Airway epithelial cell (primary cell): Measurements from ENCODE around the gene ACO2. TPM values are rescaled to one million over a fixed set of nuclear protein-coding genes. Genes with fewer than 3 reads are reported as not detected.

ENCODE experiments used
- total RNA-seq: library from RNA; depleted of rRNA; stranded (reverse); fragments of >200 nt; gene quantifications from 2 replicates; pipeline ENCODE4 v1.2.3, GENCODE V29; 2015

Gene ACO2
- 83.1 and 104 TPM in 2 replicates for total RNA-seq

GRCh38 chr22:41468381-41469217, at the start of gene ACO2, which contains the start of gene PHF5A:
TSS of gene ACO2 (plus strand) at chr22:41469117. CDS start at chr22:41469147, 30 bp downstream.
TSS of gene PHF5A (minus strand) at chr22:41468692. CDS start at chr22:41468653, 39 bp downstream.

GRCh38 chr22:41446639-41447434, 22.1 kb upstream of the ACO2 start, which contains the start of gene TOB2:
TSS of gene TOB2 (minus strand) at chr22:41446801. CDS start at chr22:41437345, 9,456 bp downstream.

GRCh38 chr22:41543854-41544670, 75.1 kb downstream of the ACO2 start, which contains the start of gene POLR3H:
TSS of gene POLR3H (minus strand) at chr22:41544470. CDS start at chr22:41544101, 369 bp downstream.

Other genes starting within 250 kb of the ACO2 start
- gene CHADL, start 228.2 kb upstream of the ACO2 start, total RNA-seq: 2.1 and 3.9 TPM in 2 replicates
- 150 and 153 TPM in 2 replicates for gene RANGAP1, start 182.9 kb upstream of the ACO2 start, total RNA-seq
- gene ZC3H7B, start 167.6 kb upstream of the ACO2 start, total RNA-seq: 34.7 and 39.1 TPM in 2 replicates
- 5.4 and 7.6 TPM in 2 replicates for gene TEF, start 87.2 kb upstream of the ACO2 start, total RNA-seq
- gene TOB2, start 22.3 kb upstream of the ACO2 start, total RNA-seq: 19.7 and 31.9 TPM in 2 replicates
- 42.9 and 62.2 TPM in 2 replicates for gene PHF5A, start 425 bp upstream of the ACO2 start, total RNA-seq
- gene POLR3H, start 75.4 kb downstream of the ACO2 start, total RNA-seq: 11.4 and 13.8 TPM in 2 replicates
- gene CSDC2, start 91.9 kb downstream of the ACO2 start, total RNA-seq: 0.07 TPM in 1 of 2 replicates, not detected in the other
- gene PMM1, start 120.7 kb downstream of the ACO2 start, total RNA-seq: 48.1 and 48.8 TPM in 2 replicates
- 25.2 and 94.4 TPM in 2 replicates for gene DESI1, start 151.9 kb downstream of the ACO2 start, total RNA-seq
- gene XRCC6, start 152.2 kb downstream of the ACO2 start, total RNA-seq: 371 and 399 TPM in 2 replicates
- gene SNU13, start 219.8 kb downstream of the ACO2 start, total RNA-seq: 139 and 154 TPM in 2 replicates
- gene MEI1, start 230.4 kb downstream of the ACO2 start, total RNA-seq: not detected in 2 replicates